ENCODE data around the gene UCHL1.
"Not testable (repeated sequence)": the region's sequence is repeated elsewhere in the genome, so short reads cannot be mapped to it uniquely, and the experiment has no call there.

Gene UCHL1

GRCh38 chr4:41294445-41295062, 37.8 kb downstream of the UCHL1 start:
- DNase-seq: peak in 1 of 2 donors; percentile 28

GRCh38 chr4:41296995-41297394, 40.3 kb downstream of the UCHL1 start:
- no peak for DNase-seq

- DNase-seq: no peak
Measured at GRCh38 chr4:41297832-41298231, 41.1 kb downstream of the UCHL1 start.

DNA sequence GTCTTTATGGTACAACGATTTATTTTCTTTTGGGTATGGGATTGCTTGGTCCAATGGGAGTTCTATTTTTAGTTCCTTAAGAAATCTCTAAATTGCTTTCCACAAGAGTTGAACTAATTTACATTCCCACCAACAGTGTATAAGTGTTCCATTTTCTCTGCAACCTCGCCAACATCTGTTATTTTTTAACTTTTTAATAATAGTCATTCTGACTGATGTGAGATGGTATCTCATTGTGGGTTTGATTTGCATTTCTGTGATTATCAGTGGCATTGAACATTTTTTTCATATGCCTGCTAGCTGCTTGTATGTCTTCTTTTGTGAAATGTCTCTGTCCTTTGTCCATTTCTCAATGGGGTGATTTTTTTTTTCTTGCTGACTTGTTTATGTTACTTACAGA, 42.8 kb downstream of the UCHL1 start:
- DNase-seq: no peak

DNA sequence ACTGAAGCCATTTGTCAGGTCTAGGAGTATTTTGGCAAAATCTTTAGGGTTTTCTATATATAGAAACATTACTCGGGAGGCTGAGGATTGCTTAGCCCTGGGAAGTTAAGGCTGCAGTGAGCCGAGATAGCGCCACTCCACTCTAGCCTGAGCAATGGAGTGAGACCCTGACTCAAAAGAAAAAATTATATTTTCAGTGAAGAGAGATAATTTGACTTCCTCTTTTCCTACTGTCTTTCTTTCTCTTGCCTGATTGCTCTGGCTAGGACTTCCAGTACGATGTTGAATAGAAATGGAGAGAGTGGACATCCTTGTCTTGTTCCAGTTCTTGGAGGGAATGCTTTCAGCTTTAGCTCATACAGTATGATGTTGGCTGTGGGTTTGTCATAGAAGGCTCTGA, 44.4 kb downstream of the UCHL1 start:
- no peak for DNase-seq

DNA sequence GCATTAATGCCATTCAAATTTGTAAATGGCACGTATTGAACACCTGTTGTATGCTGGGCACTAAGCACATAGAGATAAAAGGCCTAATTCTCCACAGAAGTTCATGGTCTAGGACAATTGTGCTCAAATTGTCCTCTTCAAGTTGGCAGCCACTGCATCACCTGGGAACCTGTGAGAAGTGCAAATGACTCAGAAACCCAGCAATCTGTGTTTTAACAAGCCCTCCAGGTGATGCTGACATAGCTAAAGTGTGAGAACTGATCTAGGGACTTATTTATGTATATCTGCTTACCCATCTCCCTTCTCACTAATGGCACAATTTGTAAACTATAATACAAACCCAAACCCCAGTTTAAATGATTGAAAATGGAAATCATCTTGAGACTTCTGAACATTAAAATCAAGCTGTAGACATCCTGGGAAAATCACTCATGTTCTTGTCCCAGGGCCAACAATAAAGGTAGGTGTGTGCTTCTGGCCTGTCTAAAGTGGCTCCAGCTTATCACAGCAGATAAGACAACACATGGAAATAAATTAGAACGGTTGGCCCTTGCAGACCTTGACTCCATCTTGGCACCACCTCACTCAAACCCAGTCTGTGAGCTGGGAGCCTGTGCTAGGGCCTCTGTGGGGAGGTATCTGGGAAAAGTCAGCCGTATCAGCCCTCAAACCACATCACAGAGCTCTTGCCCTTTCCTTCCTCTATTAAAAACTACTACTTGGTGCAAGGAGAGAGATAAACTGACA, 46.8 kb downstream of the UCHL1 start:
- DNase-seq: no peak

DNA sequence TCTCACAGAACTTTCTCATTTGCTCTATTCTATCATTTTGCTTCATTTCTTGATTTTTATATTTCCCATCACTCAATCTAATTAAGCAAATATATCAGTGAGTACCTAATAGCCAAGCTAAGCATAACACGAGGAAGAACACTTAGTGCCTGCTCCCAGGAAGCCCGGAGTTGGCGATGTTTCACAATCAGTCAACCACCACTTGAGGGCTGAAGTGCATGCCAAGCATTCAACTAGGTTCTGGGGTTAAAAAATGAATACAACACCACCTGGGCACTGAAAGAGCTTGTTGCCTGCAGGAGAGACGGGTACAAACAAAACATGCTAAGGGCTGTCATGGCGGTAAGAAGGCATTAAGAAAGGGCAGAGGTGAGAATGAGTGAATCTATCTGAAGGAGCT, 47.5 kb downstream of the UCHL1 start:
- DNase-seq: no peak

GRCh38 chr4:41305476-41305875, 48.7 kb downstream of the UCHL1 start:
- DNase-seq: no peak

DNA sequence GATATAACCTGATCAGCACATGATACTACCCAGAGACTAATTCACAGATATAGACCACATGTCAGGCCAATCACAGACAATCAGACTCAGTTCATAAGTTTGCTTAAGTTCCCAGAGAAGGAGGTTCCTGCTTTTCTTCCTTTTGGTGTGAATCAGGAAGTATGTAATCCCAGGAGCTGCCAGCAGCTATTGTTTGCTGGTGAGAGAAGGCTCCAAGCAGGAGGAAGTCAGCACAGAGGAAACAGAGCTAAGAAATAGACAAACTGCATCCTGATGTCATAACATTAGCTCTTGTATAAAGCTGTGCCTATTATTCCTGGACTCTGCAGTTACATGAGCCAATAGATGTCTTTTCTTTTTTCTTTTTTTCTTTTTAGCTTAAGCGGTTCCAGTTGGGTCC, 50.9 kb downstream of the UCHL1 start:
- no peak for DNase-seq

- DNase-seq: no peak
Measured at GRCh38 chr4:41308398-41308797, 51.7 kb downstream of the UCHL1 start.

GRCh38 chr4:41315426-41315825, 58.7 kb downstream of the UCHL1 start:
- not testable (repeated sequence) for DNase-seq

GRCh38 chr4:41315862-41316261, 59.1 kb downstream of the UCHL1 start:
- DNase-seq: no peak
